Neuron (in vitro differentiated cells): Measurements from ENCODE around the gene CES2.

ENCODE experiments used
- H2AFZ ChIP-seq: one replicate; pipeline ENCODE4 v1.6.1; 2013; ENCODE audit warnings: low read depth, mild to moderate bottlenecking, inconsistent platforms, low read length, moderate library complexity
- H3K27me3 ChIP-seq: one replicate; pipeline ENCODE4 v1.6.1; 2013; ENCODE audit warnings: low read length; ENCODE audit not compliant: insufficient read depth
- H3K36me3 ChIP-seq: one replicate; pipeline ENCODE4 v1.6.1; 2013; ENCODE audit warnings: low read length; ENCODE audit not compliant: insufficient read depth
- H3K4me1 ChIP-seq: one replicate; pipeline ENCODE4 v1.6.1; 2013; ENCODE audit warnings: low read length; ENCODE audit not compliant: insufficient read depth
- H3K4me3 ChIP-seq: 2 replicates; pipeline ENCODE4 v1.5.1; 2013; ENCODE audit warnings: mild to moderate bottlenecking, low read length, moderate library complexity
- H3K9me3 ChIP-seq: one replicate; pipeline ENCODE4 v1.6.1; 2013; ENCODE audit warnings: low read length

Gene CES2, protein sequence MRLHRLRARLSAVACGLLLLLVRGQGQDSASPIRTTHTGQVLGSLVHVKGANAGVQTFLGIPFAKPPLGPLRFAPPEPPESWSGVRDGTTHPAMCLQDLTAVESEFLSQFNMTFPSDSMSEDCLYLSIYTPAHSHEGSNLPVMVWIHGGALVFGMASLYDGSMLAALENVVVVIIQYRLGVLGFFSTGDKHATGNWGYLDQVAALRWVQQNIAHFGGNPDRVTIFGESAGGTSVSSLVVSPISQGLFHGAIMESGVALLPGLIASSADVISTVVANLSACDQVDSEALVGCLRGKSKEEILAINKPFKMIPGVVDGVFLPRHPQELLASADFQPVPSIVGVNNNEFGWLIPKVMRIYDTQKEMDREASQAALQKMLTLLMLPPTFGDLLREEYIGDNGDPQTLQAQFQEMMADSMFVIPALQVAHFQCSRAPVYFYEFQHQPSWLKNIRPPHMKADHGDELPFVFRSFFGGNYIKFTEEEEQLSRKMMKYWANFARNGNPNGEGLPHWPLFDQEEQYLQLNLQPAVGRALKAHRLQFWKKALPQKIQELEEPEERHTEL

DNA sequence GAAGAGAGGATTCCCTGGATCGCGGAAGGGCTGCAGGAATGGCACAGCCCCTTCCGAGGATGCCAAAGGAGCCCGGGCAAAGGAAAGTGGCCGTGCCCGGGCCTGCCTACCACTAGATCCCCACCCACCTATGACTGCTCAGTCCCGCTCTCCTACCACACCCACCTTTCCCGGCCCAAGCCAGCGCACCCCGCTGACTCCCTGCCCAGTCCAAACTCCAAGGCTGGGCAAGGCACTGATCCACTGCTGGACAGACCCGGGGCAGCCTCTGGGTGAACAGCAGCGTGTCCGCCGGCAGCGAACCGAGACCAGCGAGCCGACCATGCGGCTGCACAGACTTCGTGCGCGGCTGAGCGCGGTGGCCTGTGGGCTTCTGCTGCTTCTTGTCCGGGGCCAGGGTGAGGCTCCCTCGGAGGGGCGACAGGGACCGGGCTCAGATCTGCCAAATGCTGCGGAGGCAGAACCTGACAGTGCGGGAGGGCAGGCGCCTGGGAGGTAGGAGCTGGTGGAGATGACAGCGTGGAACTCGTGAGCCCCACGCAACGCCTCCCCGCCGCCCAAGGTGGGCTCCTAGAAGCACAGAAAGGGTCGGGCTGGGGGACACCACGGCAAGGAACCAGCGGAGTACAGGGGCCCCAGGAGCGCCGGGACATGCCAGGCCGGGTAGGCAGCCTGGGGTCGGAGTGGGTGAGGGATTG is at the start of gene CES2:
Gene CES2, plus strand, starts transcription at position 203 of the 698 bp plus-strand sequence. Its CDS starts 120 bp downstream, at position 323.
- peaks cover 25% of the 10 kb centered on the region for H3K36me3 ChIP-seq
- H3K27me3 ChIP-seq, result no peaks in the 10 kb centered on the region
- H3K4me3 ChIP-seq, result peak within 1 kb of the TSS; percentile 87
- H2AFZ ChIP-seq, result peak within 1 kb of the TSS; percentile 64
- H3K9me3 ChIP-seq, result no peaks in the 10 kb centered on the region
- peaks cover 22% of the 10 kb centered on the region for H3K4me1 ChIP-seq

DNA sequence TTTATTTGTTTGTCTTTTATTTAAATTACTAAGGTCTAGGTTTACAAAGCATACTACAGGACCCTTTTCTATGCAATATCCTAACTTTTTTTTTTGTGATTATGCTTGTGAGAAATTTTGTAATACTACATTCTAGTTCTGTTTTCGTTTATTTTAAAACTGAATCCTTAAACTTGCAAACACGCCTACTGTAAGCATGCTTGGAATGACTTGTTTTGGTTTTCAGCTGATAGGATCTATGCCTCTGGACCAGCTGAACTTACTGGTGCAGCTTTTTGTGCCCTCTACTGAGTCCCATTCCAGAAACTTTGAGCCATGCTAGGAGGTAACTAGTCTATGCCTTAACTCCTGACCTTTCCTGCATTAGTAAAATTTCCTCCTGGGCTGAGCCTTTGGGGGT is 49.0 kb upstream of the CES2 start:
- Histone ChIP-seq H3K9me3 (no peaks in the 10 kb centered on the region), H3K4me3 (no peak overlapping the region), H3K36me3 (peaks cover 22% of the 10 kb centered on the region), H3K4me1 (no peaks in the 10 kb centered on the region), H2AFZ (no peak overlapping the region), H3K27me3 (no peaks in the 10 kb centered on the region)

DNA sequence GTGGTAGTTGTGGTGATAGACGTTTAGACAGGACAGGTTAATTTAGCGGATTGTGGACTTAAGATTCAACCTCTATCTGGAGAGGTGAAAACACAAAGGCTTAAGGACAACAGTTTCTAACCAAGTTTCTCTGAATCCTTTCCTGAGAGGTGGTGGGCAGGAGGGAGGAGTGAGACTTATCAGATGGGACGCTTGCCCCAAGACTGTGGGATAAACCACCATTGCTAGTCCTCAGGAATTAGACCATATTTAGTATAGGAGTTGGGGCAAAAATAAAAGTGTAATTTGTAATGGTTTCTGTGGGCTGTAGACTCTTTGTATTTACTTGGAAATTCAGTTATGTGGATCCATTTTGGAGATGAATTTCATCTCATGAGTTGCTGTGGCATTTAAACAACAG is 48.4 kb upstream of the CES2 start:
- Histone ChIP-seq H3K27me3 (no peaks in the 10 kb centered on the region), H3K4me3 (no peak overlapping the region), H3K36me3 (peaks cover 22% of the 10 kb centered on the region), H3K4me1 (no peaks in the 10 kb centered on the region), H3K9me3 (no peaks in the 10 kb centered on the region), H2AFZ (no peak overlapping the region)

DNA sequence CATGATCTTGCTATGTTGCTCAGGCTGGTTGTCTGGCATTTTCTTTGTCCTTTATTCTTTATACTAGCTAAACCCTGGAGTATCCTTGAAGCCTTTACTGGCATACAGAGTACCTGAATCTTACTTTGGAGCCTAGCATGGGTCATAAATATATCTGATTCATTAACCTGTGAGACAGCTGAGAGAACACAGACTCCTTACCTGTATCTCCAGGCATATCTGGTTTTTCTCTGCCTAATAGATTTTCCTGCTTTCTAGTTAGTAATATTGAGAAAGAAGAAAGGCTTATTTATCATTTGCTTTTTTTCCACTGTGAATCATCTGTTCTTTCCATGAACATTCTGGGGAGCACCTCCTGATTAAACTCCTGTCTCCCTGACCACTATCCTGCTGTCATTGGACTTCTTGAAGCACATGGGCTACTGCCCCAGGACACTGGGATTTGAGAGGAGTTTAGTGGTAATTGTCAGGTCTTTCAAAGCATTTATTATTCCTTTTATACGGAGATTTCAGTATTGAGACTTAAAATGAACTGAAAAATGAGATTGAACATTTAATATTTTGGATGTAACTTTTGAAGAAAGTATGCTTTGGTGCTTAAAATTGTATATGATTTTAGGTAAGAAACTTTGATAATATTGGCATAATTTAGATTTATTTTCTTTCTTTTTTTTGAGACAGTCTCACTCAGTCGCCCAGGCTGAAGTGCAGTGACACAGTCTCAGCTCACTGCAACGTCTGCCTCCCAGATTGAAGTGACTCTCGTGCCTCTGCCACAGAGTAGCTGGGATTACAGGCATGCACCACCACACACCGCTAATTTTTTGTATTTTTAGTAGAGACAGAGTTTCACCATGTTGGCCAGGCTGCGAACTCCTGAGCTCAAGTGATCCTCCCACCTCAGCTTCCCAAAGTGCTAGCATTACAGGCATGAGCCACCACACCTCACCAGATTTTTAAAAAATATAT is 46.4 kb upstream of the CES2 start:
- H3K4me3 ChIP-seq, result no peak overlapping the region
- H3K4me1 ChIP-seq, result no peaks in the 10 kb centered on the region
- H3K36me3 ChIP-seq, result peaks cover 22% of the 10 kb centered on the region
- no peaks in the 10 kb centered on the region for H3K9me3 ChIP-seq
- no peak overlapping the region for H2AFZ ChIP-seq
- no peaks in the 10 kb centered on the region for H3K27me3 ChIP-seq

DNA sequence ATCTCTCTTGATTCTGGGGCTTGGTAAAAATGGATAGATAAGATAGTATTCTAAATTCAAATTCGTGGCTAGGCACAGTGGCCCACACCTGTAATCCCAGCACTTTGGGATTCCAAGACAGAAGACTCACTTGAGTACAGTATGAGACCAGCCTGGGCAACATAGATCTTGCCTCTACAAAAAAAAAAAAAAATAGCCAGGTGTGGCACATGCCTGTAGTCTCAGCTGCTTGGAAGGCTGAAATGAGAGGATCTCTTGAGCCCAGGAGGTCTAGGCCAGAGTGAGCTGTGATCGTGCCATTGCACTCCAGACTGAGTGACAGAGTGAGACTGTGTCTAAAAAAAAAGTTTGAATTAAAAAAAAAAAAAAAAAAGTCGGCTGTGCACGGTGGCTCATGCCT is 45.7 kb upstream of the CES2 start:
- H3K4me3 ChIP-seq, result no peak overlapping the region
- no peaks in the 10 kb centered on the region for H3K9me3 ChIP-seq
- no peaks in the 10 kb centered on the region for H3K27me3 ChIP-seq
- H3K4me1 ChIP-seq, result no peaks in the 10 kb centered on the region
- no peak overlapping the region for H2AFZ ChIP-seq
- H3K36me3 ChIP-seq, result peaks cover 17% of the 10 kb centered on the region

DNA sequence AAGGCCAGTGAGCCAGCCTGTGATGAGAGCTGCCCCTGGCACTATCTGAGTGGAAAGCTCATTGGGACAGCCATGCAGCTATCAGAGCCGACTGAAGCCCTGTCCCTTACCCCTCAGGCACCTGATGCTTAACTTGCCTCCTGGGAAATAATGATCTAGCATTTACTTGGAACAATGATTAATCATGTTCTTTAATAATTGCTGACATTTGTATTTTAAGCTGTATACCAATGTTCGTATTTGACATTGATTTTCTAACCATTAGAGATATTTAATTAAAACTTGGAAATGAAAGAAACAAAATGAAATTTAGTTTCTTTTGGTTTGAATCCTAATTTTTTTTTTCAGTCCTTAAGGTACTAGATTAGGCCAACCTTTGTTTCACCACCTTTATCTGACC is 44.5 kb upstream of the CES2 start:
- no peak overlapping the region for H3K4me3 ChIP-seq
- no peak overlapping the region for H2AFZ ChIP-seq
- peaks cover 7% of the 10 kb centered on the region for H3K36me3 ChIP-seq
- H3K27me3 ChIP-seq, result no peaks in the 10 kb centered on the region
- no peaks in the 10 kb centered on the region for H3K4me1 ChIP-seq
- H3K9me3 ChIP-seq, result no peaks in the 10 kb centered on the region

DNA sequence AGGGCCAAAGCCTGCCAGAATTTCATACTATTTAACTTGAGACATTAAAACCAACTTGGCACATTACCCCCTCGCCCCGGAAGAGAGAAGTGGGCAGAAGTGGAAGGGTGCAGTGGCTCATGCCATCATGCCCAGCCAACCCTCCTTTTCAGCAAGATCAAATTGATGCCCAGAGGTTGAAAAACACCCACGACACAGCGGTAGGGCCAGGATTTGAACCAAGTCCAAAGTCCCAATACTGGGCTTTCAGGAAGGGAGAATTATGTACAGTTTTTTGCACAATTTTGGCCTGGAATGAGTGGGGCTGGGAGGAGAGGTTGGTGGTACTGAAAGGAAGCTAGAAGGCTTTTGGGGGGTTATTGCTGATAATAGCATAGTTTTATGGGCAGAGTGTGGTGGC is 44.0 kb upstream of the CES2 start:
- peaks cover 4% of the 10 kb centered on the region for H3K36me3 ChIP-seq
- no peaks in the 10 kb centered on the region for H3K9me3 ChIP-seq
- H3K4me3 ChIP-seq, result no peak overlapping the region
- no peak overlapping the region for H2AFZ ChIP-seq
- H3K27me3 ChIP-seq, result no peaks in the 10 kb centered on the region
- H3K4me1 ChIP-seq, result no peaks in the 10 kb centered on the region

DNA sequence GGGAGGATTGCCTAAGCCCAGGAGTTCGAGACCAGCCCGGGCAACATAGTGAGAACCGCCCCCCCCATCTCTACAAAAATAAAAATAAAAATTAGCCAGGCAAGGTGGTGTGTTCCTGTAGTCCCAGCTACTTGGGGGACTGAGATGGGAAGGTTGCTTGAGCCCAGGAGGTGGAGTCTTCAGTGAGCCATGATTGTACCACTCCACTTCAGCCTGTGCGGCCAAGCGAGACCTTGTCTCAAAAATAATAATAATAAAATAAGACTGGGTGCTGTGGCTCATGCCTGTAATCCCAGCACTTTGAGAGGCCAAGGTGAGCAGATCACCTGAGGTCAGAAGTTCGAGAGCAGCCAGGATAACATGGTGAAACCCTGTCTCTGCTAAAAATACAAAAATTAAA is 43.5 kb upstream of the CES2 start:
- Histone ChIP-seq H3K4me3 (no peak overlapping the region), H3K36me3 (no peaks in the 10 kb centered on the region), H2AFZ (no peak overlapping the region), H3K9me3 (no peaks in the 10 kb centered on the region), H3K27me3 (no peaks in the 10 kb centered on the region), H3K4me1 (no peaks in the 10 kb centered on the region)

DNA sequence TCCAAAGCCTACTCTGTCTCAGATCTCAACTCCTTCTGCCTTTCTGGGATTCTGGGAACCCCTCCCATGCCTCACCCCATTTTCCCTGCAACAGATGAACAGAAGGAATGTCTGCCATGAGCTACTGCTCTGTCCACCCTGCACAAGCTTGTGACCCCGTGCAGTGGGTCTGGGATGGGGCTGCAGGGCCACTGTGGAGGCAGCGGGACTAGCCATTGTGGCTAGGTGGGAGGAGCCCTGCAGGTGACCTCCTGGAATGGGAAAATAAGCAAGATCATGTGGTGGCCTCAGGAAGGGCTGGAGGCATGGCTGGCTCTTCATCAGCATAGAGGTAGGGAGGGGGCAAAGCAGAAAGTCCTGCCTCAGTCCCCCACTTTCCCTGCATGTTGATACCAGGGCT is 41.3 kb upstream of the CES2 start:
- Histone ChIP-seq H3K4me1 (no peaks in the 10 kb centered on the region), H2AFZ (no peak overlapping the region), H3K4me3 (no peak overlapping the region), H3K27me3 (no peaks in the 10 kb centered on the region), H3K9me3 (no peaks in the 10 kb centered on the region), H3K36me3 (no peaks in the 10 kb centered on the region)

DNA sequence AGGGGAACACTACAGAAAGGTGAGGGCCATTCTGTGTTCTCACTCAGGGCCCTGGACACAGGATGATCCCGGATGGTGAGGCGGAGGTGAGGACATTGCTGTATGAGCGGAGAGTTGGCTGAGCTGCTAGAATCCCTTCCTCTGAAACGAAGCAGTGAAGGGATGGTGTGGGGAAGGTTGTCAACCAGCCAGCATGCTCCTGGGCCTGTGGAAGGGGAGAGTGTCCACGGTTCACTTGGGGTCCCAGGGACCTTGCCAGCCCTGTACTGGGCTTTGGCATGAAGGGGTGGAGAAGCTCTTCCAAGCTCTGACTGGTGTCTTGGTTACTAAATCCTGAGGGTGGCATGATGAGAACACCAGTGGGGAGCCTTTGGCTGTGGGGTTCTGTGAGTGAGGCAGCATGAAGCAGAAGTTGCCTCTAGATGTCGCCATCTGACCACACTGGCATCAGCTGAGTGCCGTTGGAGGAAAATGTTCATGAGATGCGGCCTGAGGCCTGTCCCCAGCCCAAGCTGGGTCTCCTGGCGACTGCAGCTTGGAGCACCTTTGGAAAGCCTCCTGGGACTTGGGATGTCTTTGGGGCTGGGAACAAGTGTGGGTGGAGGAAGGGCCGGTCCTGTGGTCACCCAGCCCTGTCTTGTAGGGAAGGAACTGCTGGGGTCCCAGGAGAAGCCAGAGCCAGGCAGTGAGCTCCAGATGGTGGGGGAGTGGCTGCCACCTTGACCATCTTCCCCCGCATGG is 40.2 kb upstream of the CES2 start:
- Histone ChIP-seq H2AFZ (no peak overlapping the region), H3K4me3 (no peak overlapping the region), H3K4me1 (peaks cover 8% of the 10 kb centered on the region), H3K36me3 (no peaks in the 10 kb centered on the region), H3K9me3 (no peaks in the 10 kb centered on the region), H3K27me3 (no peaks in the 10 kb centered on the region)

DNA sequence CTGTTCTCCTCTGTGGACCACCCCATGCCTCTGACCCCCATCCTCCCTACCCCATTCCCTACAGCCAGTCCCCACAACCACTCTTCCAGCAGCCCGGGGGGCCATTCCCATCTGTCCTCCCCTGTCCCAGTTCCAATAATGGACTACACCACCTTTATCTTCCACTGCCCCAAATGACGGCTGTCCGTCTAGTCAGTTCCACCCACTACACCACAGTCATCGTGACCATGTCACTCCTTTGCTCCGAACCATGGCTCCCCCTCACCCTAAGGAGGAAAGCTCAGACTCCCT is 39.7 kb upstream of the CES2 start:
- H3K9me3 ChIP-seq, result no peaks in the 10 kb centered on the region
- H3K27me3 ChIP-seq, result no peaks in the 10 kb centered on the region
- H3K36me3 ChIP-seq, result no peaks in the 10 kb centered on the region
- H2AFZ ChIP-seq, result no peak overlapping the region
- H3K4me1 ChIP-seq, result peaks cover 12% of the 10 kb centered on the region
- H3K4me3 ChIP-seq, result no peak overlapping the region

DNA sequence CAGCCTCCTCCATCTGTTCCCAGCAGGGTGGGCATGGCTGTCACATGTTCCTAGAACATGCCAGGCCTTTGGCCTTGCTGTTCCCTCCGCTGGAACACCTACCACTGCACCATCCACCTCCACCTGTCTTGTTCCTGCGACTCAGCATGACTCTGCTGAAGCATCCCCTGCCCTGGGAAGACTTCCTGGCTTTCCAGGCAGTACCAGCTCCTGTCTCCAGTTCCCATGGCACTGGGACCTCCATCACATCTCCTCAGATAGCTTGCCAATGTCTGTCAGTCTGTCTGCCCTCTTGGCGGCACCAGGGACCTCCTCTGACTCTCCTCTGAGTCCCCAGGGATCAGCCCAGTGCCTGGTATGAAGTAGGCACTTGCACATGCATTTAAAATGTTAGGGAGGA is 39.3 kb upstream of the CES2 start:
- no peak overlapping the region for H3K4me3 ChIP-seq
- no peaks in the 10 kb centered on the region for H3K9me3 ChIP-seq
- no peaks in the 10 kb centered on the region for H3K36me3 ChIP-seq
- peaks cover 12% of the 10 kb centered on the region for H3K4me1 ChIP-seq
- no peaks in the 10 kb centered on the region for H3K27me3 ChIP-seq
- H2AFZ ChIP-seq, result no peak overlapping the region
